Islet precursor cell (in vitro differentiated cells): ENCODE data around the gene SLC26A2.

Experiments used
- DNase-seq: peaks from one replicate; pipeline ENCODE4 v3.0.0-alpha.2; 2018

SLC26A2 gene

DNA sequence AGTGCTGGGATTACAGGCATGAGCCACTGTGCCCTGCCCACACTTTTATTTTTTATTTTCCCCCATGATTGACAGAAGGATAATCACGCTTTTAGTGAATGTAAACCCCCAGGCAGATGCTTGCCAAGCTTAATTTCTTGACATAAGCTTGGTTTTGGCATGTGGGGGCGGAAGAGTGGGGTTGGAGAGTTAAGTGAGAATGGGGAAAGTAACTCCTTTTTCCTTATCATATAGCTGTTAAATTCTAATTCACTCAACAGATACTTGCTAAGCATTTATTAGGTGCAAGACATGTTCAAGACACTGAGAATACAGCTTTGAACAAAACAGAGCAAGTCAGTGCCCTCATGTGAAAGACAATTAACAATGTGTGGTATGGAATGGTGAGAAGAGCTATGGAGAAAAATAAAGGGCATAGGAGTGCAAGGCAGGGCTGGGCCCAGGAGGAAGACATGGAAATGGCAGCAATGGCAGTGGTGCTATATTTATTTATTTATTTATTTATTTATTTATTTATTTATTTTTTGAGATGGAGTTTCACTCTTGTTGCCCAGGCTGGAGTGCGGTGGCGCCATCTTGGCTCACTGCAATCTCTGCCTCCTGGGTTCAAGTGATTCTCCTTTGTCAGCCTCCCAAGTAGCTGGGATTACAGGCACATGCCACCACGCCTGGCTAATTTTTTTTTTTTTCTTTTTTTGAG is 2.2 kb downstream of the SLC26A2 start:
- no peak for DNase-seq

DNA sequence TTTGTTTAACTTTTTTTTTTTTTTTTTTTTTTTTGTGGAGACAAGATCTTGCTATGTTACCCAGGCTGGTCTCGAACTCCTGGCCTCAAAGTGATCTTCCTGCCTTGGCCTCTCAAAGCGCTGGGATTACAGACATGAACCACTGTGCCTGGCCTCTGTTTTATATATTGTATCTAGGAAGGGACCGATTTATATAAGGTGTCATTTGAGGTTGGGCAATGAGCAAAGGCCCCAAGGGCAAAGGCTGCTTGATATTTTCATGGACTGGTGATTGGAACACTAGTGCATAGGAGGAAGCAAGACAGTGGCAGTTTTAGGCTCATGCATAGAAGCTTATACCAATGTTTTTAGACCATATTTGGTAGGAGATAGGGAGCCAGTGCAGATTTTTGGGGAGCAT is 3.2 kb downstream of the SLC26A2 start:
- DNase-seq, result no peak

DNA sequence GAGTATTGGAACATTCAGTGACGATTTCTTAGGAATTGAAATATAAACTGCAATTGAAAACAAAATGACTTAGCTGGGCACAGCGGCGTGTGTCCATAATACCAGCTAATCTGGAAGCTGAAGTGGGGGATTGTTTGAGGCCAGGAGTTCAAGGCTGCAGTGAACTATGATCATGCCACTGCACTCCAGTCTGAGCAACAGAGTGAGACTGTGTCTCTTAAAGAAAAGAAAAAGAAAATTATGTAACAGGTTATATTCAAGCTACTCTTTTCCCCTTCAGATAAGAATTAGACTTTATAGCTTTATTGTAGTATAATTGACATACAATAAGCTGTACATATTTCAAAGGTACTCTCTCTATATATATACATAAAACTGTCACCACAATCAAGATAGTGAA is 6.4 kb downstream of the SLC26A2 start:
- DNase-seq, result no peak

- no peak for DNase-seq
Observed at GRCh38 chr5:149969181-149969930, 8.8 kb downstream of the SLC26A2 start.

GRCh38 chr5:149975409-149975808 is 14.9 kb downstream of the SLC26A2 start:
- no peak for DNase-seq

- no peak for DNase-seq
Observed at GRCh38 chr5:149979896-149980295, 19.3 kb downstream of the SLC26A2 start.

- DNase-seq, result no peak
Observed at GRCh38 chr5:149981206-149981605, 20.6 kb downstream of the SLC26A2 start.

DNA sequence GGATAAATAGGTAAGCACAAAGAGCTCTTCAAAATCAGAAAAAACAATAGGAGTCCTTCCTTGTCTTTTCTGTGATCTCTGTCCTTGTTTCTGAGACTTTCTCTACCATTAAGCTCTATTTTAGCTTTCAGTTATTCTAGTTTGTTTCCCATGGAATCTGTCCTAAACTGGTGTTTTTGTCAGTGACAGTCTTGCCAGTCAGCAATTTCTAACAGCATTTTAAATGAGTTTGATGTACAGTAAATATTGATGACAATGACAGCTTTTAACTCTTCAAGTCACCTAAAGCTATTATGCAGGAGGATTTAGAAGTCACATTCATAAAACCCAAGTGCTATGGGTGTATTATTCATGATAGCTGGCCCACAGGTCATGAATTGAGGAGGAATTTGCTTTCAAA is 21.9 kb downstream of the SLC26A2 start:
- no peak for DNase-seq

- DNase-seq, result no peak
Observed at GRCh38 chr5:149988126-149988525, 27.6 kb downstream of the SLC26A2 start.

DNA sequence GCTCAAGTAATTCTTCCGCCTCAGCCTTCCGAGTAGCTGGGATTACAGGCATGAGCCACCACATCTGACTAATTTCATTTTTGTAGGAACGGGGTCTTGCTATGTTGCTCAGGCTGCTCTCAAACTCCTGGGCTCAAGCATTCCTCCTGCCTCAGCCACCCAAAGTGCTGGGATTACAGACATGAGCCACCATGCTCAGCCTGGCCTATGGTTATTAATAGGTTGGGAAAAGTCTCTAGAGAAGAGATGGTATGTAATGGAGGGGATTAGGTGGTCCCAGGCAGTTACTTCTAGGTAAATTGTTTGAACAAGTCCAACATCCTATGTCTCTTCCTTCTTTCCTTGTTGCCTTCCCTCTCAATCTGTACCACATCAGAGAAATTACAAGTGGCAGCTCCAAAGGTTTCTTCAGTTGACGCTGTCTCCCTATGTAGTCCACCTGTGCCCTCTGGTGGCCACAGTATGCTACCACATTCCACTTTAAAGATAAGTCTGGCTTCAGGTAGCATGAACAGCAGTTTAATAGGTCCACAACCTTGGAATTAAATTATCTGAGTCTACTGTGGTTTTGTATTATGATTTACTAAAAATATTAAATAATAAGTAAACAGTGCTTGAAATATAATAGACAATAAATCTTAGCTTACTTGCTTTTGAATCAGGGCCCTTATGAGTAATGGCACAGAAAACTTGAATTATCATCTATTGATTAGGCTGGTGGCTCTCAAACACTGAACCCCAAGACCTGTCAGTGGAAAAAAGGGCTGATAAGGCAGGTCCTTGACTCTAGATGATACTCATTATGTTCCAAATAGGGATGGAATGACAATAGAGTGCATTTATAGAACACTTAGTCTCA is 30.2 kb downstream of the SLC26A2 start:
- peak; percentile 79 for DNase-seq

- DNase-seq, result no peak
Observed at GRCh38 chr5:149993471-149993870, 32.9 kb downstream of the SLC26A2 start.

- DNase-seq, result no peak
Observed at GRCh38 chr5:149995385-149996204, 35.0 kb downstream of the SLC26A2 start.

DNA sequence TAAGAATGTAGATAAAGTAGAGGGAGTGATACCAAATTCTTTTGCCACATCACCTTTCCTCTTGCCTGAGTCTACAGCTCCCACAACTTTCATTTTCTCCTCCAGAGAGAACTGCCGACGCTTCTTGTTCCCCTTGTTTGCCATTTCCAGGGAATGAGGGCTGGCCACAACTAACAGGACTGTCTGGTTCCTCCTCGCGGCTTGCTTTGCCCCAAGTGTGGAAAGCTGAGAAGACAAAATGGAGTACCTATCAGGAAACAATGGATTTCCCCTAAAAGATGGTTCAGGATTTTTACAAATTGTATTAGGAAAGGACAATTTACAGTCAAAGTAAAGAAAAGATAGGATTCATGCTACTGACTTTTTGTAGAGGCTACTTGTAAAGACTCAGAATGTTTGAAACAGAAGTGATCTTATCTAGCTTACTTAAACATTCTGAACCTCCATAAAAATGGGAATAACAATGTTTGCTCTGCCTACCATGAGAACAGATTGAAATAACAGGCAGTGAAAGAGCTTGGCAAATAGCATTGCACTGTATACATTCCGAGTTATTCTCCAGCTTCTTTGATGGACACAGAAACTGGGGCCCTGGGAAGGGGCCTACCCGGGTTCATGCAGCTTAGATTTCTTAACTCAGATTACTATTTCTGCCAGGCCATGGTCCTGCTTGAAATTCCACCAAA is 35.8 kb downstream of the SLC26A2 start:
- DNase-seq, result no peak

DNA sequence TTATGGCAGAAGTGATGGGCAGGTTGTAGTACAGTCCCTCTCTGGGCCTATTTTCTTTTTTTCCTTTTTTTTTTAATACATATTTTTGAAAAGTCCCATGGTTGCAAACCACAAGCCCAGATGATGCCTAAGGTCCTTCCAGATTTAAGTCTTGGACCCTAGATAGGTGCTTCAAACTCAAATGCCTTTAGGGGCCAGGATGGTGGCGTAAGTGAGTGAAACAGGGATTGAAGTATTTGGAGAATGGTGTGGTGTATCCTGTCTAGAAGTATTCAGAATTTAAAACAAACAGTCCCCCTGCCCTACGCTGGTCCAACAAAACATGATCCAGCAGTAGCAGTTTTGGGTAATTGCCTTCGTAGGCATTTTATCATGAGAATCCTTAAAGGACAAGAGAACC is 37.7 kb downstream of the SLC26A2 start:
- no peak for DNase-seq

- no peak for DNase-seq
Observed at GRCh38 chr5:149999359-149999758, 38.8 kb downstream of the SLC26A2 start.

DNA sequence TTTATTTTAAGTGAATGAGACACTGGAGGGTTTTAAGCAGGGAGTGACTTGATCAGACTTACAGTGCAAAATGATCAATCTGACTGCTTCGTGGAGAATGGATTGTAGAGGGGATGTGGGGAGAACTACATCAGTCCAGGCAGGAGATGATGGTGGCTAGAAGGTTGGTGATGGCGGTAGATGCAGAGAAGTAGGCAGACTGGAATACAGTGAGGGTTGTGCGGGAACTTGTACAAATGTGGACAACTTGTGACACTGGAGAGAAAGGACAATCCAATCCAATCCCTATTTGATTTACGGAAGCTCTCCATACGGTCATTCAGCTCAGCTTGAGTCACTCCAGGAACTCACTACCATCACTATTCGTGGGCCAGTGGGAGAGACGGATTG is 39.3 kb downstream of the SLC26A2 start:
- no peak for DNase-seq

DNA sequence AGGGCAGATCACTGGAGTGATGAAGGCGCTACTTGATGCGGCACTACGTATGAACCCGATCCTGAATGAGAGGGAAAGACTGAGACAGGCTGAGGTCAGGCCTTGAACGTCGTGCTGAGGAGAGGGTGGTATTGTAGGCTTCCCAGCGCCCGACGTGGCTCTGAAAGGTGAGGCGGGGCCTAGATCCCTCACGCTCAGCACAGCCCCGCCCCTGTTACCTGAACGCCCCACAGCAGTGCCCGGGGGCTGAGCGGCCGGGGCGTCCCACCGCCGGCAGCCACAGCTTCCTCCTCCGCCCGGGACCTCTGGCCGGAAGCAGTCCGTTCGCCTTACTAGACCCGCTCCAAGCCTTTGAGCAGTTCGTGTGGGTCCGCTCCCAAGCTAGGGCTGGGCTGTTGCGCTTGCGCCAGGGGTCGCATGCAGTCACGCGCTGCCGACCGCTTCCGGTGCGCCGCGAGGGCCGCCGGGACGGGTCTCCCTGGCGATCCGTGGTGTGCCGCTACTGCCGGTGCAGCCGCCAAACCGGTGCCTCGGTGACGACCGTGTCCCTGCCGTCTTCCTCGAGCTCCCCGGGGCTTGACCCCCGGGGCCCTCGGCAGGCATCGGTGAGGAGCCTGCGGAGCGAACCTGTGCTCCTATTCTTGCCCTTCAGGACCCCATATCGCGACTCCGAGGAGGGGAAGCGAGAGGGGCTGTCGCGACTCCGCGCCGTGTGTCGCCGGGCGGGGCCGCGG is 39.9 kb downstream of the SLC26A2 start, which contains the start of the genes HMGXB3 and TIGD6:
Gene HMGXB3, plus strand, starts transcription at position 484 of the 734 bp plus-strand sequence. CDS start 4,114 bp downstream, outside the sequence.
Gene TIGD6, minus strand, starts transcription at position 399 of the 734 bp plus-strand sequence. CDS start 4,306 bp downstream, outside the sequence.
- DNase-seq, result peak; percentile 99

DNA sequence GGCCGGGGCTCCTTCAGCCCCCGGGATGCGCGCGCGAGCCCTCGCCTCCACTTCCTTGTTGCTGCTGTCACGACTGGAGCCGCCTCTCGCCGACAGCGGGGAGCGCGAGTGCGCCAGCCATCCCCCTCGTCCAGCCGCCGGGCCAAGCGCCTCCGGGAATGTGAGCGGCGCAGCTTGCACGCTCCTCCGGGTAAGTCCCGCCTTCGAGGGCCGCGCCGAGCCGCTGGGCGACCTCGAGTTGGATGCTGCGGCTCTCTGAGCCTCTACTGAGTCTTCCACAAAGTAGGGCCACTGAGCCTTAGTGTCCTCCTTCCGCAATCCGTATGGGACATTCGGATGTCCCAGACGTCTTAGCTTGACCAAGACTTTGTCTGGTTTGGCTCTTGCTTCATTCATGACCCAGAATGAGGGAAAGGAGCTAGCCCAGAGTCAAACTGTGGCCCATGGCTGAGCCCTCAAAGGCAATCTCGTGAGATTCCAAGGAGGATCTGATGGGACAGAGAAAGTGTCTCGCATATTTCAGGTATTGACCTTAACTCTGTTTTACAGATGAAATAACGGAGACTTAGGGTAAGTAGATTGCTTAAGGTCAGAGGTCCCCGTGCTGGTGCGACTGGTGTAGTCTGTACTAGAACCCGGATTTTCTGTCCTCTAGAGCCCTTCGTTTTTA is 40.6 kb downstream of the SLC26A2 start:
- peak; percentile 73 for DNase-seq

GRCh38 chr5:150001660-150002486 is 41.3 kb downstream of the SLC26A2 start:
- peak; percentile 81 for DNase-seq
